HepG2 (cell line): ENCODE data around the gene UCN3.

Experiments used
- DNMT1 ChIP-seq: sonication (generic); formaldehyde crosslinking; IDR thresholded peaks from 2 replicates; pipeline ENCODE4 v1.5.1; 2020; ENCODE audit warnings: mild to moderate bottlenecking, missing genetic modification reagents
- KAT2B ChIP-seq: fragments of 150-350 bp; IDR thresholded peaks from 2 replicates; pipeline ENCODE4 v1.6.1; 2014; ENCODE audit warnings: low read depth, low read length, borderline replicate concordance
- RFX5 ChIP-seq: IDR thresholded peaks from 2 replicates; pipeline ENCODE4 v1.6.1; 2011; ENCODE audit warnings: low read depth, low read length, improper control_type of control experiment
- SALL2 ChIP-seq: sonication (generic); formaldehyde crosslinking; IDR thresholded peaks from 2 replicates; pipeline ENCODE4 v1.8.1; 2023; ENCODE audit warnings: mild to moderate bottlenecking, missing genetic modification reagents, inconsistent platforms
- TF ChIP-seq, protein P1 (sequence below): sonication (generic); formaldehyde crosslinking; IDR thresholded peaks from 2 replicates; pipeline ENCODE4 v1.5.0; 2020; ENCODE audit warnings: mild to moderate bottlenecking, missing genetic modification reagents, moderate library complexity

GRCh38 chr10:5399332-5399731 is 34.6 kb downstream of the UCN3 start:
- TF ChIP-seq SALL2 (CRISPR knock-in tag) (no peak), DNMT1 (CRISPR knock-in tag) (no peak), KAT2B (no peak), RFX5 (no peak)
- TF ChIP-seq, protein P1, sequence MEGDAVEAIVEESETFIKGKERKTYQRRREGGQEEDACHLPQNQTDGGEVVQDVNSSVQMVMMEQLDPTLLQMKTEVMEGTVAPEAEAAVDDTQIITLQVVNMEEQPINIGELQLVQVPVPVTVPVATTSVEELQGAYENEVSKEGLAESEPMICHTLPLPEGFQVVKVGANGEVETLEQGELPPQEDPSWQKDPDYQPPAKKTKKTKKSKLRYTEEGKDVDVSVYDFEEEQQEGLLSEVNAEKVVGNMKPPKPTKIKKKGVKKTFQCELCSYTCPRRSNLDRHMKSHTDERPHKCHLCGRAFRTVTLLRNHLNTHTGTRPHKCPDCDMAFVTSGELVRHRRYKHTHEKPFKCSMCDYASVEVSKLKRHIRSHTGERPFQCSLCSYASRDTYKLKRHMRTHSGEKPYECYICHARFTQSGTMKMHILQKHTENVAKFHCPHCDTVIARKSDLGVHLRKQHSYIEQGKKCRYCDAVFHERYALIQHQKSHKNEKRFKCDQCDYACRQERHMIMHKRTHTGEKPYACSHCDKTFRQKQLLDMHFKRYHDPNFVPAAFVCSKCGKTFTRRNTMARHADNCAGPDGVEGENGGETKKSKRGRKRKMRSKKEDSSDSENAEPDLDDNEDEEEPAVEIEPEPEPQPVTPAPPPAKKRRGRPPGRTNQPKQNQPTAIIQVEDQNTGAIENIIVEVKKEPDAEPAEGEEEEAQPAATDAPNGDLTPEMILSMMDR, result no peak
